ENCODE measurements around the gene ZNF229.
A peak's percentile ranks its signal among the peaks of the same experiment; 100 is the strongest.
"Not testable (repeated sequence)": the region's sequence is repeated elsewhere in the genome, so short reads cannot be mapped to it uniquely, and the experiment has no call there.

ZNF229 gene

GRCh38 chr19:44430956-44431355 is 17.3 kb downstream of the ZNF229 start:
- H3K9me3 ChIP-seq (ENCODE audit: control insufficient read depth, low read depth, low read length) = peaks cover 79% of the 10 kb centered on the region
- no peaks in the 10 kb centered on the region for H3K27me3 ChIP-seq (ENCODE audit: control insufficient read depth, insufficient read depth, low read length)
- H3K27ac ChIP-seq (ENCODE audit: low read length) = no peak overlapping the region
- H3K36me3 ChIP-seq (ENCODE audit: control insufficient read depth, low read depth, low read length) = no peaks in the 10 kb centered on the region
- H3K4me1 ChIP-seq (ENCODE audit: control insufficient read depth, low read depth, low read length) = no peaks in the 10 kb centered on the region
- H3K4me3 ChIP-seq (ENCODE audit: low read length) = no peak overlapping the region
- H3K9ac ChIP-seq (ENCODE audit: low read length) = no peak overlapping the region

GRCh38 chr19:44415553-44415952 is 32.7 kb downstream of the ZNF229 start:
- H3K27me3 ChIP-seq (ENCODE audit: control insufficient read depth, insufficient read depth, low read length); H3K9ac ChIP-seq (ENCODE audit: low read length); H3K4me3 ChIP-seq (ENCODE audit: low read length); H3K4me1 ChIP-seq (ENCODE audit: control insufficient read depth, low read depth, low read length); H3K36me3 ChIP-seq (ENCODE audit: control insufficient read depth, low read depth, low read length); H3K27ac ChIP-seq (ENCODE audit: low read length): not testable (repeated sequence)
- peaks cover 59% of the 10 kb centered on the region for H3K9me3 ChIP-seq (ENCODE audit: control insufficient read depth, low read depth, low read length)

- H3K9ac ChIP-seq (ENCODE audit: low read length) = peak within 1 kb of the TSS; percentile 42
These were observed 46.8 kb downstream of the ZNF229 start, which contains the start of gene ZNF285 for GRCh38 chr19:44401139-44402115. TSS of gene ZNF285 (minus strand) at chr19:44401608. CDS start at chr19:44397213, 4,395 bp downstream.

GRCh38 chr19:44389268-44389667 is 59.0 kb downstream of the ZNF229 start:
- not testable (repeated sequence) for H3K36me3 ChIP-seq (ENCODE audit: control insufficient read depth, low read depth, low read length); H3K4me3 ChIP-seq (ENCODE audit: low read length); H3K9ac ChIP-seq (ENCODE audit: low read length); H3K4me1 ChIP-seq (ENCODE audit: control insufficient read depth, low read depth, low read length); H3K27ac ChIP-seq (ENCODE audit: low read length); H3K27me3 ChIP-seq (ENCODE audit: control insufficient read depth, insufficient read depth, low read length)
- H3K9me3 ChIP-seq (ENCODE audit: control insufficient read depth, low read depth, low read length) = peaks cover 27% of the 10 kb centered on the region

More at GRCh38 chr19:44401139-44402115, 46.8 kb downstream of the ZNF229 start, which contains the start of gene ZNF285:
- H3K4me1 ChIP-seq (ENCODE audit: control insufficient read depth, low read depth, low read length) = no peaks in the 10 kb centered on the region
- H3K27me3 ChIP-seq (ENCODE audit: control insufficient read depth, insufficient read depth, low read length) = no peaks in the 10 kb centered on the region
- no peaks in the 10 kb centered on the region for H3K36me3 ChIP-seq (ENCODE audit: control insufficient read depth, low read depth, low read length)
- H3K4me3 ChIP-seq (ENCODE audit: low read length) = peak within 1 kb of the TSS; percentile 91
- no peak within 1 kb of the TSS for H3K27ac ChIP-seq (ENCODE audit: low read length)
- H3K9me3 ChIP-seq (ENCODE audit: control insufficient read depth, low read depth, low read length) = peaks cover 10% of the 10 kb centered on the region
